Activated gamma-delta T cell treated with anti-CD3 and anti-CD28 coated beads, Interleukin-2, amount 50 U/mL, for 16 hours (primary cell): Measurements from ENCODE around the gene AMOTL2.

Source experiments
- DNase-seq: peaks from one replicate; pipeline ENCODE4 v3.0.0-alpha.2; 2020; ENCODE audit warnings: low read depth

Gene AMOTL2

DNA sequence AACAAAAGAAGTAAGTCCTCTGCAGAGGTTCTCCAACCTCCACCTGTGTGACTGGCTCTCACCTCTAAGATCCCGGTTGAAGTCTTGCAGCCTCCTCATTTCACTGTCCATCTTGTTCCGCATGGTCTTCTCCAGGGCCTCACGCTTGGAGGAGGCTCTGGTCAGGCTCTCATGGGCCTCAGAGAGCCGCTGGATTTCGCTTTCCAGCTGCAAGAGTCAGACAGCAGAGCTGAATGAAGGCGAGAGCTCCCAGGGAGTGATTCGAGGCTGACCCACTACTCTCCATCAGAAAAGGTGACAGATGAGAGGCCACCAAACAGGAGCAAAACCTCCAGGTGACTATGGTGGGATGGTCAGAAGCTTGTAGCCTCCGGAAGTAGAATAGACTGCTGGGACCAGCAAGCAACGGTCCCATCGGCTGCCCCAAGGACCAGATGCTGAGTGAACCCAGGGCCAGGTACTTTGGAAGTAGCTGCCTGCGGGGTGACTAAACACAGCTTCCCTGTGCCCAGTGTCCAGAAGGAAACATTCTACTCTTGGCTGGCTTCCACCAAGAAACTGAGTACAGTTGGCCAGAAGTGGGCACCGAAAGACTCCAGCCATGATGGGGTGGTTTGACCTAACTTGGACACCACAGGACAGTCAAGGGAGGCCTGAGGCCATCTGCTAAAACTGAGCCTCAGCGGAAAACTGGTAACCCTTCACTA is 7.9 kb downstream of the AMOTL2 start:
- DNase-seq: no peak

DNA sequence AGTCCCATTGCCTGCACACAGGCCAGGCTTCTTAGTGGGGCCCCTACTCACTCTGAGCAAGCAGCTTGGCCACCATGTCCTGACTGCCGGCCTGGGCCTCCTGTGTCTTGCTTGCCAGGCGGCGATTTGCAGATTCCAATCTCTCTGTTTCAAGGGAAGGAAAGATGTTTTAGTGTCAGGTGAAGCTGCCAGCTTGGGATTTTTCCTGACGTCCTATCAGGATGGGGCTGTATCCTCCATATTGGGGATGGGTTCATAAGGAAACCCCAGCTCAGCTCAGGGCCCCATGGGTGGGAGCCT is 8.5 kb downstream of the AMOTL2 start:
- DNase-seq: no peak

DNA sequence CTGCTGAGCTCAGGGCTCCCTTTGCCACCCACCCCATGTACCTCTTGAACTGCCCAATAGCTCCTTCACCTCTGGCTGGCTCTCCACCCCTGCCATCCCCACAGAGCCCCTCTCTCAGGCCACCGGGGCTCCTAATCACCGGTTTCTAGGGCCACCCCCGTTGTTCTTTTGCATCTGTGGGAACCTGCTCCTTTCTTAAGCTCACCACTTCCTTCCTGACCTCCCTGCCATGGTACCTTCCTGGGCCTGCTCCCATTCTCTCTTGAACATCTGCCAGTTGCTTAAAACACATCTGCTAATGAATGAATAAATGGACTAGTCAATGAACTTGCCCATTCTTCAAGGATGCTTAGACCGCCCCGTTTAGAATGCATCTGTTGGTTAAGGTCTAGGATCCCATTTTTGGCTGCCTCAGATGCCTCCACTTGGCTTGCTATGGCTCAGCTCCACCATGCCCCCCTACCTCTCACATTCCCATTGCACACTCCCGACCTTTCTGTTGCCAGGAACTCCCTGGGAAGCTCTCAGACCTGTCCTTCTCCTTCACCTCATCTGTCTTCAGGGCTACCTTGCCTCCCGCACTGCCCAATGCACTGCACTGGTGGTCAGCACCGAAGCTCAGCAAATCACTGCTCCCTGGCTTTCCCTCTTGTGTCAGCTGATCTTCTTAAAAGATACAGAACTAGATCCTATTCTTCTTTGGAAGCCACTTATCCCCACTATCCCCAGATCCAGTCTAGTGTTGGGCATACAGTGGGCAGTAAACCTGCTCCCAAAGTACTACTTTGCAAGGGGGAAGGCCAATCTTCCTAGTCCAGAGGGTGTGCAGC is 9.1 kb downstream of the AMOTL2 start:
- no peak for DNase-seq

DNA sequence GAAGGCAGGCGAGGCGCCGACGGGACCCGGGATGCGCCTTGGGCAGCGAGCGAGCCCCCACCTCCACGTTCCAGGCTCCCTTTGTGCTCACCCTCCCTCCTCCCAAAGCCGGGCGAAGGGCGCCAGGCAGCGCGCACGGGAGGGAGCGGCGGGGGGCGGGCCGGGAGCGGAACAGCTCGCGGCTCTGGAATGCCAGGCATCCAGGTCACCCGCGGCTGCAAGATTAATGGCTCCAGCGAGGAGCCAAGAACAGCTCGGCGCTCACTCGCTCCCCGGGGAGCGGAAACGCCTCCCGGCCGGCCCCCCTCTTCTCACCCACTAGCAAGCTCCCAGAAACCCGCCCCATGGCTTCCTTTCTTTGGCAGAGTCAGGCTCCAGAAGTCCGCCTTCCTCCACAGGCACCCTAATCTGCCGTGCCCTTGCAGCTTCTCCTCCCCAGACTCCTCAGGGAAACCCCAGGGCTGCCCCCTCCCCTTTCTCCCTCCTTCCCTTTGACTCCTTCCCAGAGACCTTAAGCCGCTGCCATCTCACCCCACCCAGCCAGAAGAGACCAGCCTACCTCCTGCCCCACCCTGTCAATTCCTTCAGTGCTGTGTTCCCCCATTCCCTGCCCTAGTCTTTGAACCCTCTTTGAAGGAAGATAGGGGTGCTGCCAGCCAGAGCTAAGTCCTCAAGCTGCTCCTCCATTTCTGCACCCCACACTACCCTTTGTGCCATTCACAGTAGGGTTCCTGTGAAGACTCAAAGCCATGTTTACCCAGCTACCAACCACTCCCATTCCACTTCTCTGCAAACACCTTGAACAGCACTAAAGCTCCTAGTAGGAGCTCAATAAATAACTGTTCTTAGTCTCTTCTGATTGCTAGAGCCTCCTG is 9.9 kb downstream of the AMOTL2 start:
- no peak for DNase-seq

DNA sequence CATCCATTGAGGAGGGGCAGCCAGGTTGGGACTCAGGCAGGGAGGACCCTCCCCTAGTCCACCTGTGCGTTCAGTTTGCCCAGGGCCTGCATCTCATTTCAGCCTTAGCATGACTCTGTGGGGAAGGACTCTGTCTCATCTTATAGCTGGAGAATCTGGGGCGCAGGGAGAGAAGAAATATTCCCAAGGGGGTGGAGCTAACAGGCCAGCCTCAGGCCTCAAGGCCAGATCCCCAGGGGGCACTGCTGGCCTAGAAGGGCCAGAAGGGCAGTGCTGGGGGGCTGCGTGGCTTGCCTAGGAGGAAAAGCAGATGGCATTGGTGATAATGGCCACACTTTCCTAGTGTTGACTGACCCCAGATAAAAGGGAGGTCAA is 10.9 kb downstream of the AMOTL2 start:
- DNase-seq: no peak

DNA sequence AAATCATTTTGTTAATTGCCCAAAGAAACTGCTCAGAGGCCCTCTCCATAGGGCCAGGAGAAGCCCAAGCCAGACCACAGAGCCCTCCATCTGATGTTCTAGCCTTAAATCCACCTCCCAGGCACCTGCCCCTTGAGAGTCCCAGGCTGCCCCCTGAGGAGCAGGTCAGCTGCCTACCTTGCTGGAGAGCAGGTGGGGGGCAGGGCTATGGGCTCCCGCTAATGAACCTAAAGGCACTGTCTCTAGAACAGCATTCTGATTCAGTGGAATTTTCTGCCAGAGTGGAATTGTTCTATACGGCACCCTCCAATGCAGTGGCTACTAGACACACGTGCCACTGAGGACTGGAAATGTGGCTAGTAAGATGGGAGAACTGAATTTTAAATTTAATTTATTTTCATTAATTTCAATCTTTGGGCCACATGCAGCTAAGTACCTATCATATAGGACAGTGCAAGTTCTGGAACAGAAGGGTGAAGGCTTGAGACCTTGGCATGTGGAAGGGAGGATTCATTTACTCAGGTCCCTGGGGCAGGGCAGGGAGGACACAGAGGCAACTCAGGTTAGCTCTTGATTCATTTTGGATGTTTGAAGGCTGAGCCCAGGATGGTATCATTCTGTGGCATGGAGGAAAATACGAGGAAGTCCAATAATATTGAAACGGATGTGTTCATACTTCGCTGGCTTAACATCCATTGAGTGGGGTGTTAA is 11.4 kb downstream of the AMOTL2 start:
- DNase-seq: no peak

DNA sequence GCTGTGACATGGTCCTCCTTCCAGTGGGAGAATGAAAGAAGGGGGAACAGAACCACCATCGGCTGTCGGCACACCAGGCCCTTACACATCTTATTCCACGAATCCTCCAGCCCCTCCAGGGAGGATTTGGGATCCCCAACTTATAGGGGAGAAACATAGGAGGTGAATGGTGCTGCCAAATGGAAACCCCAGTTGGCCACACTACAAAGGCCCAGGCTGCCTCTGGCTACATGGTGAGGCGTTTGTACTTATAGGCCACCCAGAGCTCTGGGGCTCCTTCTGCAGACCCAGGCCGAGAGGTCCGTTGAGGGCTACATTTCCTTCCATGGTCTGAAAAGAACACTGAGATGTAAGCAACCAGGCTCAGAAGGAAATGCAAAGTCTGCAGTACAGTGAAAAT is 12.0 kb downstream of the AMOTL2 start:
- DNase-seq: no peak

DNA sequence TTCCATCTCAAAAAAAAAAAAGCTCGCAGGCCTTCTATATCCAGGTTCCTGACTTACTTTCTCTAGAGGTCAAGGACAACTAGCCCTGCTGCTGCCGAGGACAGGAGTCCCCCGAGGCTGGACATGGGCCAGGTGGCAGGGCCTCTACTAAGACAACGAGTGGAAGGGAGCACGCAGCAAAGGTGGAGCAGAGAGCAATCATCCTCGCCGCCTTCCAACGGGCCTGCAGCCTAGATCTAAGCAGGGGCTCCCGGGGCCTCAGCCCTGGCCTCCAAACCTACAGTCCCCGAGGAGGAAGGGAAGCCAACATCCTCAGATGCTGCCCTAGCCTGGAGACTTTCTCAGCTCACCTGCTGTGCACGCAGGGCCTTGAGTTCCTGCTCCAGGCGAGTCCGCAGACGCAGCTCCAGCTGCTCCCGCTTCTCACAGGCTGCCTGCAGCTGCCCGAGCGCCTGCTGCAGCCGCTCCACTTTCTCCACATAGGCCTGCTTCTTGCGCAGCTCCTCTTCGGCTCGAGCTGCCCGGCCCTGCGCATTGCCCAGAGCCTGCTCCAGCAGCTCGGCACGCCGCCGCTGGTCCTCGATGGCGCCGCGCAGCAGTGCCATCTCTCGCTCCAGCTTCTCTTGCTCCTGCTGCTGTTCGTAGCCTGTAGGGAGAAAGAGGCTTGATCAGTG is 12.9 kb downstream of the AMOTL2 start:
- no peak for DNase-seq

DNA sequence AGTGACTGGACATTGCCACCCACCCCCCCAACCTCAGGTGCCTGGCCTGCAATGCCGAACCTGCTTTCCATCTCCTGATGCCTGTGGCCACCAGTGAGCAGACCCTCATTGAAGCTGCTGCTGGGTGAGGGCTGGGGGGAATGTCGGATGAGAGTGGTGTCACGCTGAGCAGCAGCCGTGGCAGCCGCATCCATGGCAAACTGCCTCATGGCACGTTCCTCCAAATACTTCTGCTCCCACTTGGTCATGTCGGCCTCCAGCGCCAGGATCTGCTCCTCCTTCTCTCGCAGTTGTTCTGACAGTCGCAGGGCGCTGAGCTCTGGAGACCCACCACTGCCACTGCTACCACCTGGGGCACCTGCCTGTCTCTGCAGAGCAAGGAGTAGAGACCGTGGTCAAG is 14.2 kb downstream of the AMOTL2 start:
- DNase-seq: no peak

DNA sequence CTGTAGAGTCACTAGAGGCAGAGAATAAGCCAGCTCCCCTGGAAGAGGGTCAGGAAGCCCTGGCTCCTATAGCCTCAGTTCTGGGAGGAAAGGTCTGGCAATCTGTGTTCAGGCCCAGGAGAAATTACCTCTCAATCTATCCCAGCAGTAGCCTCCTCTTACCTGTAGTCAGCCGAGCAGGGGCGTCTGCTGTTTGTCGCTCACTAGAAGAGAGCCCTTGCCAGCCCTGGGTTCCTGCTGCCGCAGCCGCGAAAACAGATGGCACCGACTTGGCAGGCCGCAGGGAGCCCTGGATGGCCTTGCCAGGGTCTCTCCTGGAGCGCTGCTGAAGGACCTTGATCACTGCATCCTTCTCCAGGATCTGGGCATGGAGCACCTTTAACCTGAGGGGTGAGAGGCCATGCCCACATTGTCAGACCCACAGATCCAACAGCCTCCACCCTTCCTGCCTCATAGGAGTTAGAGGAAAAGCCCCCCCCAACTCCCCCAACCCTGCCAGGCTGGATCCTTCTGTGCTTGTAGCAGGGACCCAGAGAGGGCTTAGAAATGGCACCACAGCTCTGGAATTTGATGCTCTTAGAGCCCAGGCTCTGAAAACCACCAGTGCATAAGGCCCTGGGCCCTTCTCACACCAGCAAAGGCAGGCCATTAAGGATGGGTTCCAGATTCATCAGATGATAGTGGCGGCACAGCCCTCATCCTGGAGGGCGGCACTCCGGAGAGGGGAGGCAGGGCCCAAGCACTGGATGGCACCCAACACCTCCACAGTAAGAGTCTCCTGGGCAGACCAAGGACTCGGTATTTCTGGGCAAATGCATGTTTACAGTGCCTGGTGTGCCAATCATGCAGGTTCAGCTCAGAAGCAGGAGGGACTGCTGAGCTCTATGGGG is 14.9 kb downstream of the AMOTL2 start:
- no peak for DNase-seq

DNA sequence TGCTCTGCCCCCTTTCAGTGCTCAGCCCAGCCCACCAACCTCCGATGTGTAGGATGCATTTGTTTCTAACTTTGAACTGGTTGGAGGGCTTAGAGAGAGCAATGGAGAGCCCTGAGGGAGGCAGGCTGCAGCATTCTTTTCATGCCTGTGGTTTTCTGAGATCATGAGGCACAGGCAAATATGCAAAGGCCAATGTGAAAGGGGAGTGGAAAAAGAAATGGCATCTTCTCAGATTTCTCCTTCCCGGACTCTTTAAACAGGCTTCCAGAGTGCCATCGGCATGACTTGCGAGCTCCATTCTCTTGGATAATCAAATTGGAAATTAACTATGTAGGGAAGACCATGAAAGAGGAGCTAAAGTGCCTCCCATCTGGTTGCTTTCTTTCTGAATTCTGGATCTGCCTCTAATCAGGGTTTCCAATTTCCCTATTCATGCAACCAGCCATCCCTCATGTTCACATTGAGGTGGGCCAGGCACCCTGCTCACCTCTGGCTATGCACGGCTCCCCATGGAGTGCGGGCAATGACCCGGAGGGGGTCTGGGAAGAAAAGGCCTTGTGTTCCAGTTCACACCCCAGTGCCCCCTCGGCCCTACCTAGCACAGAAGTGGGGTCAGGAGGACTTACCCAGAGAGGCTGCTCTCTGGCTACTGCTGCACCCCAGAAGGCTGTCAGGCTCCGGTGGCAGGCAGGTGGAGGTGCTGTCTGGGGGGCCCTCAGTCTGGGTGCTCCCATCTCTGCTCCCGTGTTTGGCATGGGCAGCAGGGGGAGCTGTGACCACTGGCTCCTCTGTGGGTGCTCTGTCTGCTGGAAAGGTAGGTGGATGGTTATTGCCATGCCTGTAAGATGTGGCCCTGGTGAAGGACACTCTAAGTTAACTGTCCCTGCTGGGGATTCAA is 16.1 kb downstream of the AMOTL2 start:
- no peak for DNase-seq

DNA sequence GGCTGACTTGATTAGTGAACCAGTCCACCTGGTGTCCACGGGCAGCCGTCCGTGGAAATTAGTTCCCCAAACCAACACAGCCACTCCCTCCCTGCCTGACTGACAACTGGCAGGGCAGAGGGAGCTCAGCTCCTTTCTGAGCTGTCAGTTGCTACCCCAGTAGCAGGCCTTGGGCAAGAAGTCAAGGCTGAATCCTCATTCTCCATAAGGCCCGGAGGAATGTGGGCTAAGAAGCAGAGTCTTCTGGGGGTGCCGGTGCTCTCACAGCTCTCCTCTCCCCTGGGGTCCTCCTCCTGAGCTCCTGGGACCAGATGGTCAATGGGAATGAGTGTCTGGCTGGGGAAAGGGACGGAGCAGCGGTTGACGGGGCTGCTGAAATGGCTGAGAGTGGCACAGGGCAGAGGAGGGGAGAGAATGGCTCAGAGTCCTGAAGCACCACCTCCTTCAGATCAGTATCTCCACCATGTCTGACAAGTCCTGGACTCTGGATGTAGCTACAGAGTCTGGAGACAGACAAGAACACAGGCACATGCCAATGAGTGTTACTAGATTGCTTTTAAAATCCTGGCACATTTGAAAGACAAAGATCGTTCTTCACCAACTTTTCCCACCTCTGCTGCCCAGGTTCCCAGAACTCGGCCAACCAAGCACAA is 16.9 kb downstream of the AMOTL2 start:
- DNase-seq: no peak

DNA sequence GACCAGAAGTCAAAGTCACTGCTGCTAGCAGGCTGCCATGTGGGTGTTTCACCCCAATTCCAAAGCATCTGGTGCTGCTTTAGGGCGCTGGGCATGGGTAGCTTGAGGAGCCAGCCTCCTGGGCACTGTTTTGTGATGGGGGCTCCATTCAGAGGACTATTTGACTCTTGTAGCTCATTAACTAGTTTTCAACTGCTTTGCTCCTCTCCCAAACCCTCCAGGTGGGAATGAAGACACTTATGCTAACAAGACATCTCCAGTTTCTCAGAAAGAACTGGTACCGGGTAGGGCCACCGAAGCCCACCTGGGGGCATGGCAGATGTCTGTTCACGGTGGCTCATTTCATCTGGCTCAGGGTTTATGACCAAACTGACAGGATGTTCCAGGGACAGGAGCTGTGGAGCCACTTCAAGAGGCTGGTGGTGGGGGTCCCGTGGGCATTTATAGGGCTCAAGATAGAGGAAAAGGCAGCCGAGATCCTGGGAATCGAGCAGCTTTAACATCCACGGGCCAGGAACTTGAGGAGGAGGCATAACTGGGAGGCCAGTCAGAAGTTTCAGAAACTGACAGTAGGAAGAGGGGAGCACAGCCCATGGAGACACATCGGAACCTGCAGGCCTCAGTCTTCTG is 17.7 kb downstream of the AMOTL2 start:
- DNase-seq: no peak

DNA sequence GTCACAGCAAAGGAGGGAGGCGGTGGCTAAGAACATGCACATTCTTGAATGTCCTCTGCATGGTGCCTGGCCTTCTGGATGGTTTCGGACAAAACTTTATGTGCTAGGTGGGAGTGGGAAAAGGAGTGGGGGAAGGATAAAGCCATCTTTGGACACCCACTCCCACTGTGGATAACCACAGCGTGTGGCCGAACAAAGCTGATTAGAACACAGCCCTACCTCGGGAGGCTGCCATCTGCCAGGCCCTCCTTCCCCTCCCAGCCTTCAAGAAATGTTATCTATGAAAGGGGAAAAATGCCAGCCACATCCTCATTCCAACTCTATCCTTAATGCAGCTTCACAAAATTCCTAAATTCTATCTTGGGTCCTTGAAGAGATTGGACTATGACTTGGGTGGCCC is 18.8 kb downstream of the AMOTL2 start:
- no peak for DNase-seq

DNA sequence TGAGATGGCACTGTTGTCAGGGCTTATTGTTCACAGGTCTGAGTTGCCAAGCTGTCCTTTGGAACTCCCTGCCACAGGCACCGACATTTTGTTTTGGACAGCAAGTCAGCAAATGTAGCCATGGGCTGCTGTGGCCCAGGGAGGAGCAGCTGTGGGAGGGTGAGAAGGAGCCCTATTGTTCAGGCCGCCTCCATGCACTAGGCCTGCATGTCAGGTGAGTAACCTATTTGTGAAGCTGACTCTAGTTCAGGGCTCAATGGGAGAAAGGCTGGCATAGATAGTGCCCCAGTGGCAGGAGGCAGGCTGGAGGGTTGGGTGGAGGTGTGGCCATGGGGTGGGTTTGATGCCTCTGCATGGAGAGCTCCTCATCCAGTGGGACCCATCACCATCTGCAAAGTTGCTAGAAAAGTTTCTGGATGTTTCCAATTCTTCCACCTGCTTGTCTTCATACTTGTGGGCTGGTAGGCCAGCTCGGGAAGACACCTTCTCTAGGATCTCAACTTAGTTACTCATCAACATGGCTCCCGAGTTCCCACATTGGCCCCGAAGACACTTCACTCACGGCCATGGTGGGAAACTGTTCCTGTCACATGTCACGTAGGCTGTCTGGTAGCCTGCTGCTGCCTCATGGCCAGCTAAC is 19.5 kb downstream of the AMOTL2 start:
- no peak for DNase-seq

DNA sequence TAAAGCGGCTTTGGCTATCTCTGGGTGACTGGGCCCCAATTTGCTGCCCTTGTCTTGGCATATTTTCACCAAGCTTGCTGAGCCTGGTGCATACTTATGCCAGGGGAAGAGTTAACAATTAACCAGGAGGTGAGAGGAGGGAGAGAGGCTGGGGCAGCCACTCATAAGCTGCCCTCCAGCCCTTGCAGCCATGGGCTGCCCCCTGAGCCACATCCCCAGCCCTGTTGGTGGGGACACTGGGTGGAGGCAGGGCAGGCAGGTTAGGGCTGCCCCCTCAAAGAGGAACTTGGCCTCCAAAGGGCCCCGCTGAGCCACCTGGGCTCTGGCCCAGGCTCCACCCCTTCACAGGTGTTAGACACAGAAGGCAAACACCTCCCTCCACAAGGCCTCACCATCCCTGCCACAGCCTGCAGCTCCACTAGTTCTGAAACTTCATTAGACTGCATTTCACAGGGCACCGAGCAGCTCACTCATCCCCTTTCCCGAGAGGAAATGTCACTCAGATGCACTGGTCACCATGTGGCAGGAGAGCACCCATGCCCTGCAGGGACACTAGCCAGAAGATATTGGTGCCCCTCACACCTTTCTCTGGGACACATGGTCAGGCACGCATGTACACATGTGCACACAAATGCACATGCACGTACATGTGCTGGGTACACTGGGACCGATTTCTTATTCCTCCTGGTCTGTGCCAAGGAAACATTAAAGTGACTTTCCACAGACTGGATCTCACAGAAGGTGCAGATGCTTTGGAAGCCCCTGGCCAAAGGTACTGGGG is 20.2 kb downstream of the AMOTL2 start:
- no peak for DNase-seq

DNA sequence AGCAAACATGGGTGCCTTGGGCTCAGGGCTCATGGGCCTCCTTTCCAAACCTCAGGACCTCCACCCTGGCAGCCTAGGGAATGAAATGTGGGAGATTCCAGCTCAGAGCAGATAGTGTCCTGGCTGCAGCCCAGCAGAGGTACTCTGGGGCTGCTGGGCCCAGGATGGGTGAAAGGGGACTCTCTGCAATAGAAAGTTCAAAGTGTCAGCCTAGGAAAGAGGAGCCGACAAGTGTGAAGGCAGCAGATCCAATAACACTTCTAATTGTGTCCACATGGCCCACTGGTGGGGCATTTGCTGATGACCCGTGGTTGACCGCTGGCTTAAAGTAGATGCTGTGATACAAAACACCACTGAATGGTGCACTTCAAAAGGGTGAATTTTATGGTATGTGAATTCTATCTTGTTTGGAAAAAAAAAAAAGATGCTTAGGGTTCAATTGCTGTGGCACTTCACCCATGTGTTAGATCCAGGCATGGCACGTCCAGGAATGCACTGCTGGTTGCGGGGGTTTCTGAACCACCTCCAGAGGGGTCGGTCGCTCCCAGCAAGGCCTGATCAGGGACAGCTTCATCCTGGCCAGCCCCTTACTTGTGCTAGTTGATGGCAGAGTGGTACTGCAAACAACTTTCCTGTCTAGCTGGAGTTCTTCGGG is 20.9 kb downstream of the AMOTL2 start:
- no peak for DNase-seq
